ENCODE measurements around the gene CHRNA7. TPM values are rescaled to one million over a fixed set of nuclear protein-coding genes. Genes with fewer than 3 reads are reported as not detected.

The CHRNA7 gene

DNA sequence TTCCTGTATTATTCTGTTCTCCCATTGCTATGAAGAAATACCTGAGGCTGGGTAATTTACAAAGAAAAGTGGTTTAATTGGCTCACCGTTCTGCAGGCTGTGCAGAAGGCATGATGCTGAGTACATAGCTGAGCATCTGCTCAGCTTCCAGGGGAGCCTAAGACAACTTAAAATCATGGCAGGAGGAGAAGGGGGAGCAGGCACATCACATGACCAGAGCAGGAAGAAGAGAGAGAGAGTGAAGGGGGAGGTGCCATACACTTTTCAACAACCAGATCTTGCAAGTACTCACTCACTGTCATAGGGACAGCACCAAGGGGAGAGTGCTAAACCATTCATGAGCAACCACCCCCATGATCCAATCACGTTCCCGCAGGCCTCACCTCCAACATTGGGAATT is 188.4 kb downstream of the CHRNA7 start:
- H3K4me1 ChIP-seq (ENCODE audit: control insufficient read depth, insufficient read depth, low read length) = no peaks in the 10 kb centered on the region
- H3K36me3 ChIP-seq (ENCODE audit: insufficient read depth, low read length) = no peaks in the 10 kb centered on the region
- no peak overlapping the region for H3K4me3 ChIP-seq (ENCODE audit: low read length)
- no peak overlapping the region for H3K9ac ChIP-seq (ENCODE audit: low read depth, low read length)
- H3K4me2 ChIP-seq (ENCODE audit: low read length) = no peak overlapping the region
- H3K9me3 ChIP-seq (replicated peaks; ENCODE audit: low read length) = no peaks in the 10 kb centered on the region
- H3K27me3 ChIP-seq (ENCODE audit: control insufficient read depth, insufficient read depth, low read length) = no peaks in the 10 kb centered on the region

Small RNA genes within 50 kb of the gene (small RNA-seq; reads per million reads assigned to genes)
- gene RF00019 = not detected

Data from skeletal muscle satellite cell (primary cell).